GM19328 (cell line): ENCODE measurements around the gene RBM23.
"Not testable (repeated sequence)": the region's sequence is repeated elsewhere in the genome, so short reads cannot be mapped to it uniquely, and the experiment has no call there.

ENCODE experiments used
- ATAC-seq: cut with Tn5 transposase; IDR thresholded peaks from one replicate; pipeline ENCODE4 v1.9.1; 2021; ENCODE audit warnings: mild to moderate bottlenecking, moderate library complexity; ENCODE audit not compliant: unreplicated experiment

The RBM23 gene

GRCh38 chr14:22870811-22871223 is 48.1 kb downstream of the RBM23 start:
- peak; percentile 22 for ATAC-seq

GRCh38 chr14:22866874-22867273 is 52.1 kb downstream of the RBM23 start:
- ATAC-seq: no peak

GRCh38 chr14:22865424-22866405 is 53.2 kb downstream of the RBM23 start:
- no peak for ATAC-seq

GRCh38 chr14:22864979-22865378 is 54.0 kb downstream of the RBM23 start:
- ATAC-seq: no peak

GRCh38 chr14:22861651-22862050 is 57.3 kb downstream of the RBM23 start:
- ATAC-seq: no peak

- ATAC-seq: not testable (repeated sequence)
Observed at GRCh38 chr14:22860377-22860776, 58.6 kb downstream of the RBM23 start.

GRCh38 chr14:22856428-22856827 is 62.5 kb downstream of the RBM23 start:
- ATAC-seq: no peak

- ATAC-seq: no peak
Observed at GRCh38 chr14:22854963-22855724, 63.8 kb downstream of the RBM23 start.

GRCh38 chr14:22854296-22854695 is 64.7 kb downstream of the RBM23 start:
- ATAC-seq: not testable (repeated sequence)

- ATAC-seq: no peak
Observed at GRCh38 chr14:22852940-22853767, 65.8 kb downstream of the RBM23 start.

GRCh38 chr14:22852599-22852939 is 66.4 kb downstream of the RBM23 start:
- no peak for ATAC-seq

GRCh38 chr14:22852178-22852577 is 66.8 kb downstream of the RBM23 start:
- ATAC-seq: not testable (repeated sequence)

- no peak for ATAC-seq
Observed at GRCh38 chr14:22850944-22851764, 67.8 kb downstream of the RBM23 start.

GRCh38 chr14:22849212-22849819 is 69.6 kb downstream of the RBM23 start:
- no peak for ATAC-seq

GRCh38 chr14:22848351-22849164 is 70.4 kb downstream of the RBM23 start:
- ATAC-seq: no peak

GRCh38 chr14:22847661-22848341 is 71.1 kb downstream of the RBM23 start:
- ATAC-seq: no peak

GRCh38 chr14:22846811-22847307 is 72.1 kb downstream of the RBM23 start:
- ATAC-seq: no peak
